Thoracic aorta (tissue), 2 donors: ENCODE measurements around the gene SEC63. TPM values are rescaled to one million over a fixed set of nuclear protein-coding genes. Genes with fewer than 3 reads are reported as not detected.
A peak's percentile ranks its signal among the peaks of the same experiment; 100 is the strongest.

ENCODE experiments used
- ATAC-seq: fragments of 150-250 bp; one replicate; pipeline ENCODE4 v1.8.0; 2017; ENCODE audit warnings: low read depth; ENCODE audit not compliant: insufficient number of reproducible peaks, low FRiP score
- DNase-seq: peaks from one replicate; pipeline ENCODE4 v3.0.0-alpha.2; 2020; ENCODE audit warnings: low spot score
- H3K27ac ChIP-seq, 2 donors: fragments of 200-600 bp; sonication (generic); 1 replicate in 1 of 2; 2 replicates in 1 of 2; pipeline ENCODE4 v1.5.1; 2016; ENCODE audit warnings: mild to moderate bottlenecking in 2 of 2, moderate library complexity in 2 of 2
- H3K27me3 ChIP-seq: fragments of 200-600 bp; sonication (generic); replicated peaks from 2 replicates; pipeline ENCODE4 v1.6.0; 2016; ENCODE audit warnings: mild to moderate bottlenecking; ENCODE audit not compliant: insufficient read depth
- H3K36me3 ChIP-seq: fragments of 200-600 bp; sonication (generic); one replicate; pipeline ENCODE4 v1.5.1; 2016
- H3K4me1 ChIP-seq, 2 donors: fragments of 200-600 bp; sonication (generic); 1 replicate in 1 of 2; 2 replicates in 1 of 2; pipeline versions ENCODE4 v1.5.1 to v1.6.0; 2016; ENCODE audit warnings: low read depth in 2 of 2, mild to moderate bottlenecking in 1 of 2; ENCODE audit not compliant: control insufficient read depth in 1 of 2
- H3K4me3 ChIP-seq: fragments of 200-600 bp; sonication (generic); 2 replicates; pipeline ENCODE4 v1.5.1; 2016; ENCODE audit warnings: mild to moderate bottlenecking
- H3K9me3 ChIP-seq: fragments of 200-600 bp; sonication (generic); 2 replicates; pipeline ENCODE4 v1.5.1; 2016
- total RNA-seq, 2 donors: library from RNA; depleted of rRNA; stranded (reverse); fragments of >200 nt; gene quantifications; one replicate each; pipeline versions ENCODE4 v1.1.0 to v1.2.3, GENCODE V29; 2016
- TF ChIP-seq, protein P1 (sequence below): fragments of 200-600 bp; sonication (generic); IDR thresholded peaks from one replicate; pipeline ENCODE4 v1.5.1; 2019; ENCODE audit warnings: antibody characterized with exemption

Gene SEC63
- total RNA-seq, 2 donors from 2014 or later = 39.4 to 39.5 TPM

DNA sequence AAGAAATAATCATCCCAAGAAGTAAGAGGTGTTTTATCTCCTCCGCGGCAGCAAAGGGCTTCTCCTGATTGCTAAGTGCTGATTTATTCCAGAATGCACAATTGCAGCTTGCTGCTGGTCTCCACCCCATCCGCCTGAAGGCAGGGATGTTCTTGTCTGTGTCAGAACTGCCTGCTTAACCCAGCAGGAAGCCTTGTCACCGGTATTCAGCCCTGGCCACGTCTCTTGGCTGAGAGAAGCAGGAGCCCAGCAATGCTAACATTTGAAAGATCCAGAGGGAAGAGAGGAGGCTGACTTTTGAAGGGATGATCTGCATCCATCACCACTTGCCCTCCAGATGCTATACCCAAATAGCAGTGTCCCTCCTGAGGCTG is 138.1 kb downstream of the SEC63 start:
- no peaks in the 10 kb centered on the region for H3K9me3 ChIP-seq
- H3K4me1 ChIP-seq = peaks cover 0 to 9% of the 10 kb centered on the region in 2 donors
- ATAC-seq = no peak
- H3K27ac ChIP-seq = no peak overlapping the region
- no peaks in the 10 kb centered on the region for H3K27me3 ChIP-seq
- H3K36me3 ChIP-seq = no peaks in the 10 kb centered on the region
- TF ChIP-seq, protein P1, sequence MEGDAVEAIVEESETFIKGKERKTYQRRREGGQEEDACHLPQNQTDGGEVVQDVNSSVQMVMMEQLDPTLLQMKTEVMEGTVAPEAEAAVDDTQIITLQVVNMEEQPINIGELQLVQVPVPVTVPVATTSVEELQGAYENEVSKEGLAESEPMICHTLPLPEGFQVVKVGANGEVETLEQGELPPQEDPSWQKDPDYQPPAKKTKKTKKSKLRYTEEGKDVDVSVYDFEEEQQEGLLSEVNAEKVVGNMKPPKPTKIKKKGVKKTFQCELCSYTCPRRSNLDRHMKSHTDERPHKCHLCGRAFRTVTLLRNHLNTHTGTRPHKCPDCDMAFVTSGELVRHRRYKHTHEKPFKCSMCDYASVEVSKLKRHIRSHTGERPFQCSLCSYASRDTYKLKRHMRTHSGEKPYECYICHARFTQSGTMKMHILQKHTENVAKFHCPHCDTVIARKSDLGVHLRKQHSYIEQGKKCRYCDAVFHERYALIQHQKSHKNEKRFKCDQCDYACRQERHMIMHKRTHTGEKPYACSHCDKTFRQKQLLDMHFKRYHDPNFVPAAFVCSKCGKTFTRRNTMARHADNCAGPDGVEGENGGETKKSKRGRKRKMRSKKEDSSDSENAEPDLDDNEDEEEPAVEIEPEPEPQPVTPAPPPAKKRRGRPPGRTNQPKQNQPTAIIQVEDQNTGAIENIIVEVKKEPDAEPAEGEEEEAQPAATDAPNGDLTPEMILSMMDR = no peak
- no peak for DNase-seq
- peak overlapping the region; percentile 48 for H3K4me3 ChIP-seq

DNA sequence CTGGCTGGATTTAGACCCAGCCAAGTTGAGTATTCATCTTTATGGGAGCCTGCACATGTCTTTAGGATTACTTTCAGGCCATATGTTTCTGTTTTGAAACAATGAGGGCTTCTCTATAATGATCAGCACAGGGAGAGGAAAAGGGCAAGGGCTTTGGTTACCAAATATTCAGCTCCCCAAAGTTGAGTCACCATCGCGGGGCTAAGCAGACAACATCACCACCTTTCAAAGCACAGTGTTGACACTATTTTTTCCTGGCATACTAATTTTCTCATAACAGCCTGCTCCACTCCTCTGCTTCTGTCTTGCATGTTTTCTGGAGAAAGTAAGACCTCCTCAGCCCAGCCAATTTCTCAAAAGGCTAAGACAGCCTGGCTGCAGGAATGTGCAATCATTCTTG is 138.8 kb downstream of the SEC63 start:
- Histone ChIP-seq H3K27ac (no peak overlapping the region), H3K4me3 (no peak overlapping the region), H3K27me3 (no peaks in the 10 kb centered on the region), H3K4me1 (peaks cover 0 to 9% of the 10 kb centered on the region in 2 donors), H3K36me3 (no peaks in the 10 kb centered on the region), H3K9me3 (no peaks in the 10 kb centered on the region)
- ATAC-seq = no peak
- TF ChIP-seq, protein P1 = no peak
- DNase-seq = no peak

DNA sequence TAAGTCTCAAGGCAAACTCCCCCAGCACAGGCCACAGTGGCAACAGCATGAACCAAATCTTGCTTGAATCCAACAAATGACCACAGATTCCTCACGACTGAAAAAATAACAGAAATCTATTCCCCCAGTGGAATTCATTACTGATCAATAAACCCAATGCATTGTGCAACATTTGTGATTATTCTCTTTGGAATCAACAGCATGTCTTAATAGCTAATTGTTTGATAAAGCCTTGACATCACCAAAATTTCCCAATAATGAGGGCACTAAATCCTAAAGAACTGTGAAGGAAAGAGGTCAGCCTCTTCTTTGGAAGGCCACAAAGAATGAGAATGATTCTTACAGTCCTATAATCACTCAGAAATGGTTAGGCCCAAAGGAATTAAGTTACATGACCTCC is 139.7 kb downstream of the SEC63 start:
- Histone ChIP-seq H3K4me1 (peaks cover 0 to 9% of the 10 kb centered on the region in 2 donors), H3K27me3 (no peaks in the 10 kb centered on the region), H3K9me3 (no peaks in the 10 kb centered on the region), H3K27ac (no peak overlapping the region), H3K4me3 (no peak overlapping the region), H3K36me3 (no peaks in the 10 kb centered on the region)
- ATAC-seq = no peak
- TF ChIP-seq, protein P1 = no peak
- DNase-seq = no peak

DNA sequence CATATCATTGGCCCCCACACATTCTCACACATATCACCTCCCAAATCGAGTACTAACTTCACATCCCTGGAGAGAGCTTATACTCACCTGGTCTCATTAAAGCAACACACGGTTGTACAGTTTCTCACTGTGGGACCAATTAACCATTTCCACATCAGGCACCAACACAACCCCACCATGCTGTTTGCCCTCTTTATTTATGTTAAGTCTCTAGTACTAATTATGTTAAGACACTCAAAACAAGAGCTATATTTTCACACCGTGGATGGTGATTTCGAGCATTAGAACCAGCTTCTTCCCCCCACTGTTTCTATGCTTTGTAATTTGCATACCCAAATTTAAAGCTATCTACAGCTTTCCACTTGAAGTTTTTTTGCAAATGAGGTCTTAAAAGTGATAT is 140.2 kb downstream of the SEC63 start:
- Histone ChIP-seq H3K4me1 (peaks cover 0 to 9% of the 10 kb centered on the region in 2 donors), H3K9me3 (no peaks in the 10 kb centered on the region), H3K27ac (no peak overlapping the region), H3K4me3 (no peak overlapping the region), H3K27me3 (no peaks in the 10 kb centered on the region), H3K36me3 (no peaks in the 10 kb centered on the region)
- ATAC-seq (no peak), DNase-seq (no peak)
- TF ChIP-seq, protein P1 = no peak

Other genes with a start within 250 kb of the SEC63 start
- gene SCML4, start 133.9 kb downstream of the SEC63 start, total RNA-seq = 1 to 10 TPM in 1 of 2 donors, under 1 TPM in 1; 0.27 to 3.6 TPM
- 100 to 1,000 TPM; 114 to 116 TPM for gene OSTM1, start 116.5 kb upstream of the SEC63 start, total RNA-seq
- gene NR2E1, start 207.8 kb upstream of the SEC63 start, total RNA-seq = not detected